HepG2 (cell line): ENCODE measurements around the gene SYVN1. TPM values are rescaled to one million over a fixed set of nuclear protein-coding genes. Genes with fewer than 3 reads are reported as not detected.
A peak's percentile ranks its signal among the peaks of the same experiment; 100 is the strongest.

Source experiments
- BORCS8-MEF2B ChIP-seq: sonication (generic); formaldehyde crosslinking; IDR thresholded peaks from 2 replicates; pipeline ENCODE4 v1.8.0; 2022; ENCODE audit warnings: mild to moderate bottlenecking, missing genetic modification reagents
- FOXP1 ChIP-seq, 2 experiments: fragments of 450-650 bp in 1 of 2; IDR thresholded peaks; 2 replicates each; pipeline ENCODE4 v1.6.1; 2017 to 2018; ENCODE audit warnings: antibody characterized with exemption in 1 of 2
- NCOR1 ChIP-seq: fragments of 200-600 bp; sonication (generic); IDR thresholded peaks from 2 replicates; pipeline ENCODE4 v1.7.0; 2017; ENCODE audit warnings: antibody characterized with exemption, low read length, borderline replicate concordance
- RARA ChIP-seq: IDR thresholded peaks from 2 replicates; pipeline ENCODE4 v1.6.1; 2016; ENCODE audit warnings: missing genetic modification reagents, missing compliant biosample characterization
- RXRA ChIP-seq: sonication (generic); formaldehyde crosslinking; IDR thresholded peaks from 2 replicates; pipeline ENCODE4 v1.5.1; 2020; ENCODE audit warnings: missing genetic modification reagents
- SP1 ChIP-seq, 2 experiments: fragments of 450-650 bp in 1 of 2; sonication (generic) in 1 of 2; formaldehyde crosslinking in 1 of 2; IDR thresholded peaks; 2 replicates each; pipeline versions ENCODE4 v1.4.0 to v1.6.1; 2016 to 2020; ENCODE audit warnings: missing genetic modification reagents in 1 of 2
- YEATS4 ChIP-seq: sonication (generic); formaldehyde crosslinking; IDR thresholded peaks from 2 replicates; pipeline ENCODE4 v1.4.0; 2020; ENCODE audit warnings: missing genetic modification reagents, borderline replicate concordance
- ZBTB1 ChIP-seq: sonication (generic); formaldehyde crosslinking; IDR thresholded peaks from 2 replicates; pipeline ENCODE4 v1.4.0; 2020; ENCODE audit warnings: missing genetic modification reagents, borderline replicate concordance
- ZNF570 ChIP-seq: sonication (generic); formaldehyde crosslinking; IDR thresholded peaks from 2 replicates; pipeline ENCODE4 v1.4.0; 2020; ENCODE audit warnings: mild to moderate bottlenecking, missing genetic modification reagents, borderline replicate concordance
- polyA plus RNA-seq, 8 experiments: library from polyadenylated mRNA; depleted of rRNA in 3 of 8; stranded (reverse) in 7 of 8; unstranded in 1 of 8; fragments of >200 nt; fragmentation: Illumina TruSeq in 4 of 8; extraction: Trizol in 4 of 8; gene quantifications; 2 replicates each; pipeline versions ENCODE4 v1.2.1 to v1.2.3, GENCODE V29; 2011 to 2016; ENCODE audit warnings: low read depth in 4 of 8, missing spikeins in 1 of 8, mixed read lengths in 1 of 8; ENCODE audit not compliant: insufficient read depth in 1 of 8
- total RNA-seq, 5 experiments: library from RNA; depleted of rRNA; stranded (reverse); fragments of >200 nt; fragmentation: Illumina TruSeq; extraction: Trizol; gene quantifications; 2 replicates each; pipeline ENCODE4 v1.2.3, GENCODE V29; 2016; ENCODE audit warnings: low read depth in 1 of 5
- TF ChIP-seq, protein P1 (sequence below): sonication (generic); formaldehyde crosslinking; IDR thresholded peaks from 2 replicates; pipeline ENCODE4 v1.4.0; 2020; ENCODE audit warnings: missing genetic modification reagents
- TF ChIP-seq, protein P2 (sequence below): sonication (generic); formaldehyde crosslinking; IDR thresholded peaks from 2 replicates; pipeline ENCODE4 v1.4.0; 2020; ENCODE audit warnings: mild to moderate bottlenecking, missing genetic modification reagents
- TF ChIP-seq, protein P3 (sequence below), 2 experiments: sonication (generic) in 1 of 2; formaldehyde crosslinking in 1 of 2; IDR thresholded peaks; 2 replicates each; pipeline versions ENCODE4 v1.4.0 to v1.6.1; 2016 to 2020; ENCODE audit warnings: borderline replicate concordance in 1 of 2, low read depth in 1 of 2, mild to moderate bottlenecking in 1 of 2, missing genetic modification reagents in 1 of 2
- TF ChIP-seq, protein P4 (sequence below): sonication (generic); formaldehyde crosslinking; IDR thresholded peaks from 2 replicates; pipeline ENCODE4 v1.5.1; 2020; ENCODE audit warnings: mild to moderate bottlenecking, missing genetic modification reagents
- TF ChIP-seq, protein P5 (sequence below), 2 experiments: fragments of 450-650 bp in 1 of 2; sonication (generic) in 1 of 2; formaldehyde crosslinking; IDR thresholded peaks; 2 replicates each; pipeline versions ENCODE4 v1.5.0 to v1.8.0; 2020 to 2022; ENCODE audit warnings: mild to moderate bottlenecking in 1 of 2, missing genetic modification reagents in 1 of 2

The SYVN1 gene
- total and polyA plus RNA-seq, 2 of the 13 experiments (the other 11 are each of a cell fraction or from before 2014, with no cell fraction given) = 10.3 to 22.5 TPM

DNA sequence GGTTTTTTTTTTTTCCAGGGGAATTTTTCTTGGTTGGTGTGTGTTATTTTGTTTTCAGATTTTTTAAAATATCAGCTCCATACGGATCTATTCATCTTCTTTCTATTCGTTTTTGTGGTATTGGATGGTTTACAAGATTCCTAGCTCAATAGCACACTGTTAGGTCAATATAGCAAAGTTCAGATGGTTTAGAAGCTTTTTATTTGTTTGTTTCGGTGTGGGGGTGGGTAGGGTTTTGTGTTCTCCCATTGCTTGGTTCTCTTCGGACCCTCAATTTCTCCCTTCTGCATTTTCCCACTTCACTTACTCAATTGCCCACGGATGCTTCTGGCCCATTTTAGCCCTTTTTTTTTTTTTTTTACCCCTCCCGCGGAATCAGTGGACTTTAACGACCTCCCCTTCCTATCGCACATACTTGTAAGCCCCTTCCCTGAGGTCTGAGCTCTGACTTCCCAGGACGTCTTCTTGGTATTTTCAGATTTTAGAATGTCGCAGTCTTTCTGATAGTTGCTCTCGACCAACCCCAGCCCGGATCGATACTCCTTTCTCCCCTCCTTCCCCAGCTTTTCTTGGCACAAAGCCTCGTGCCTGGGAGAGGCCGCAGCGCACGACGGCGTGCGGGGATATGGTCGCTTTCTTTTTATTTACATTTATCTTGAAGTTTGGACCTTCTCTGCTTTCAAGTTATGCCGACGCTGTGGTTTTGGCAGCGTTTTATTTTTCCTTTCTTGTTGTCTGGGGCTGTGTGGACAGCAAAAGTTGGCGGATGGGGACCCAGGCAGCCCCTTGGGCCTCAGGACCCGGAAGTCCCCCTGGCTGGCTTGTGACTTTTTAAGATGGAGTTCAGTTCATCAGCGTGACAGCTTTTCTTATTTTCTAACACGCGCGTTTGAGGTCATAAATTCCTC is 31.3 kb upstream of the SYVN1 start (continued):
- TF ChIP-seq, protein P1, sequence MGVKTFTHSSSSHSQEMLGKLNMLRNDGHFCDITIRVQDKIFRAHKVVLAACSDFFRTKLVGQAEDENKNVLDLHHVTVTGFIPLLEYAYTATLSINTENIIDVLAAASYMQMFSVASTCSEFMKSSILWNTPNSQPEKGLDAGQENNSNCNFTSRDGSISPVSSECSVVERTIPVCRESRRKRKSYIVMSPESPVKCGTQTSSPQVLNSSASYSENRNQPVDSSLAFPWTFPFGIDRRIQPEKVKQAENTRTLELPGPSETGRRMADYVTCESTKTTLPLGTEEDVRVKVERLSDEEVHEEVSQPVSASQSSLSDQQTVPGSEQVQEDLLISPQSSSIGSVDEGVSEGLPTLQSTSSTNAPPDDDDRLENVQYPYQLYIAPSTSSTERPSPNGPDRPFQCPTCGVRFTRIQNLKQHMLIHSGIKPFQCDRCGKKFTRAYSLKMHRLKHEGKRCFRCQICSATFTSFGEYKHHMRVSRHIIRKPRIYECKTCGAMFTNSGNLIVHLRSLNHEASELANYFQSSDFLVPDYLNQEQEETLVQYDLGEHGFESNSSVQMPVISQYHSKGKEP (CRISPR knock-in tag) = no peak
- TF ChIP-seq, protein P2, sequence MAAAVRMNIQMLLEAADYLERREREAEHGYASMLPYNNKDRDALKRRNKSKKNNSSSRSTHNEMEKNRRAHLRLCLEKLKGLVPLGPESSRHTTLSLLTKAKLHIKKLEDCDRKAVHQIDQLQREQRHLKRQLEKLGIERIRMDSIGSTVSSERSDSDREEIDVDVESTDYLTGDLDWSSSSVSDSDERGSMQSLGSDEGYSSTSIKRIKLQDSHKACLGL (CRISPR knock-in tag) = 0 out of 2 replicates have a peak, but pooled peaks have one; percentile 13
- peak; percentile 37; the same call in 1 of the 2 replicates for TF ChIP-seq YEATS4 (CRISPR knock-in tag)
- peak; percentile 76 for TF ChIP-seq FOXP1 (IDR thresholded peaks at IDR 0.05)
- TF ChIP-seq FOXP1 (CRISPR knock-in tag; IDR thresholded peaks at IDR 0.05) = peak; percentile 88
- peak; percentile 51 for TF ChIP-seq RXRA (CRISPR knock-in tag)
- TF ChIP-seq SP1 (IDR thresholded peaks at IDR 0.05) = no peak
- TF ChIP-seq SP1 (CRISPR knock-in tag; IDR thresholded peaks at IDR 0.05) = no peak
- TF ChIP-seq, protein P3, sequence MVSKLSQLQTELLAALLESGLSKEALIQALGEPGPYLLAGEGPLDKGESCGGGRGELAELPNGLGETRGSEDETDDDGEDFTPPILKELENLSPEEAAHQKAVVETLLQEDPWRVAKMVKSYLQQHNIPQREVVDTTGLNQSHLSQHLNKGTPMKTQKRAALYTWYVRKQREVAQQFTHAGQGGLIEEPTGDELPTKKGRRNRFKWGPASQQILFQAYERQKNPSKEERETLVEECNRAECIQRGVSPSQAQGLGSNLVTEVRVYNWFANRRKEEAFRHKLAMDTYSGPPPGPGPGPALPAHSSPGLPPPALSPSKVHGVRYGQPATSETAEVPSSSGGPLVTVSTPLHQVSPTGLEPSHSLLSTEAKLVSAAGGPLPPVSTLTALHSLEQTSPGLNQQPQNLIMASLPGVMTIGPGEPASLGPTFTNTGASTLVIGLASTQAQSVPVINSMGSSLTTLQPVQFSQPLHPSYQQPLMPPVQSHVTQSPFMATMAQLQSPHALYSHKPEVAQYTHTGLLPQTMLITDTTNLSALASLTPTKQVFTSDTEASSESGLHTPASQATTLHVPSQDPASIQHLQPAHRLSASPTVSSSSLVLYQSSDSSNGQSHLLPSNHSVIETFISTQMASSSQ (IDR thresholded peaks at IDR 0.05; ENCODE audit: low read depth) = 0 out of 2 replicates have a peak, but pooled peaks have one; percentile 9
- TF ChIP-seq, protein P3 (CRISPR knock-in tag; IDR thresholded peaks at IDR 0.05; ENCODE audit: borderline replicate concordance) = no peak
- TF ChIP-seq, protein P4, sequence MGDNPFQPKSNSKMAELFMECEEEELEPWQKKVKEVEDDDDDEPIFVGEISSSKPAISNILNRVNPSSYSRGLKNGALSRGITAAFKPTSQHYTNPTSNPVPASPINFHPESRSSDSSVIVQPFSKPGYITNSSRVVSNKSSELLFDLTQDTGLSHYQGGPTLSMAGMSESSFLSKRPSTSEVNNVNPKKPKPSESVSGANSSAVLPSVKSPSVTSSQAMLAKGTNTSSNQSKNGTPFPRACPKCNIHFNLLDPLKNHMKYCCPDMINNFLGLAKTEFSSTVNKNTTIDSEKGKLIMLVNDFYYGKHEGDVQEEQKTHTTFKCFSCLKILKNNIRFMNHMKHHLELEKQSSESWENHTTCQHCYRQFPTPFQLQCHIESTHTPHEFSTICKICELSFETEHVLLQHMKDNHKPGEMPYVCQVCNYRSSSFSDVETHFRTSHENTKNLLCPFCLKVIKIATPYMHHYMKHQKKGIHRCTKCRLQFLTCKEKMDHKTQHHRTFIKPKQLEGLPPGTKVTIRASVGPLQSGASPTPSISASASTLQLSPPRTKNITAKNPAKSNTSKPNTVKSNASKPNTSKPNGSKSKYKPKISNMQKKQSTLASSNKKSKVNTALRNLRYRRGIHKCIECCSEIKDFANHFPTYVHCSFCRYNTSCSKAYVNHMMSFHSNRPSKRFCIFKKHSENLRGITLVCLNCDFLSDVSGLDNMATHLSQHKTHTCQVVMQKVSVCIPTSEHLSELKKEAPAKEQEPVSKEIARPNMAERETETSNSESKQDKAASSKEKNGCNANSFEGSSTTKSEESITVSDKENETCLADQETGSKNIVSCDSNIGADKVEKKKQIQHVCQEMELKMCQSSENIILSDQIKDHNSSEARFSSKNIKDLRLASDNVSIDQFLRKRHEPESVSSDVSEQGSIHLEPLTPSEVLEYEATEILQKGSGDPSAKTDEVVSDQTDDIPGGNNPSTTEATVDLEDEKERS (CRISPR knock-in tag) = 0 out of 2 replicates have a peak, but pooled peaks have one; percentile 45
- no peak for TF ChIP-seq ZBTB1 (CRISPR knock-in tag)
- peak; percentile 72; the same call in 1 of the 2 replicates for TF ChIP-seq BORCS8-MEF2B (CRISPR knock-in tag)
- peak; percentile 81 for TF ChIP-seq NCOR1
- 0 out of 2 replicates have a peak, but pooled peaks have one; percentile 45 for TF ChIP-seq ZNF570
- peak; percentile 54 for TF ChIP-seq RARA (CRISPR knock-in tag)
- TF ChIP-seq, protein P5, sequence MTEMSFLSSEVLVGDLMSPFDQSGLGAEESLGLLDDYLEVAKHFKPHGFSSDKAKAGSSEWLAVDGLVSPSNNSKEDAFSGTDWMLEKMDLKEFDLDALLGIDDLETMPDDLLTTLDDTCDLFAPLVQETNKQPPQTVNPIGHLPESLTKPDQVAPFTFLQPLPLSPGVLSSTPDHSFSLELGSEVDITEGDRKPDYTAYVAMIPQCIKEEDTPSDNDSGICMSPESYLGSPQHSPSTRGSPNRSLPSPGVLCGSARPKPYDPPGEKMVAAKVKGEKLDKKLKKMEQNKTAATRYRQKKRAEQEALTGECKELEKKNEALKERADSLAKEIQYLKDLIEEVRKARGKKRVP (CRISPR knock-in tag; IDR thresholded peaks at IDR 0.05) = no peak
